Right lobe of liver (tissue), 6 donors: Measurements from ENCODE around the gene C18orf54. TPM values are rescaled to one million over a fixed set of nuclear protein-coding genes. Genes with fewer than 3 reads are reported as not detected.

Source experiments
- ATAC-seq, 4 donors: fragments of 200-7000 bp; cut with Tn5 transposase; one replicate each; pipeline ENCODE4 v1.9.1; 2020; ENCODE audit warnings: mild to moderate bottlenecking in 4 of 4, moderate library complexity in 4 of 4
- DNase-seq, 3 donors: peaks; one replicate each; pipeline ENCODE4 v3.0.0-alpha.2; 2020
- H3K27ac ChIP-seq, 3 donors: fragments of 200-600 bp; one replicate each; pipeline ENCODE4 v1.8.0; 2022
- H3K27me3 ChIP-seq, 2 donors: fragments of 200-600 bp; one replicate each; pipeline ENCODE4 v1.8.0; 2022
- H3K36me3 ChIP-seq, 4 donors: fragments of 200-600 bp; sonication (generic) in 1 of 4; one replicate each; pipeline versions ENCODE4 v1.5.1 to v1.8.0; 2017 to 2022; ENCODE audit warnings: control low read depth in 1 of 4
- H3K4me1 ChIP-seq, 4 donors: fragments of 200-600 bp; sonication (generic) in 1 of 4; one replicate each; pipeline versions ENCODE4 v1.5.1 to v1.8.0; 2017 to 2022; ENCODE audit warnings: control low read depth in 1 of 4
- H3K4me3 ChIP-seq, 3 donors: fragments of 200-600 bp; one replicate each; pipeline ENCODE4 v1.8.0; 2022
- H3K9me3 ChIP-seq, 4 donors: fragments of 200-600 bp; sonication (generic) in 1 of 4; one replicate each; pipeline versions ENCODE4 v1.5.1 to v1.8.0; 2017 to 2022; ENCODE audit warnings: control low read depth in 1 of 4
- POLR2A ChIP-seq: fragments of 450-650 bp; IDR thresholded peaks from one replicate; pipeline ENCODE4 v1.6.1; 2017; ENCODE audit warnings: antibody characterized with exemption, mild to moderate bottlenecking
- WGBS: methylation state at CpG from one replicate; pipeline ENCODE4 v1.1.6; 2018; ENCODE audit warnings: low coverage, low lambda C conversion rate; ENCODE audit not compliant: insufficient coverage; ENCODE audit errors: missing lambda C conversion rate; 5-methylcytosine and 5-hydroxymethylcytosine counted together
- intact Hi-C, 2 donors: fragments of 100-400 bp; cut with DNase I; formaldehyde crosslinking; loops; one replicate each; pipeline versions ENCODE4 v1.11.2 to v1.14.1; 2022
- total RNA-seq, 6 experiments: library from RNA; depleted of rRNA in 2 of 6; stranded (reverse); fragments of >200 nt in 2 of 6; fragmentation: NEBNext Ultra II Directional in 3 of 6; extraction: Animal tissue kit (Norgen Biotek cat#: 25700) in 3 of 6; gene quantifications; one replicate each; pipeline versions ENCODE4 v1.1.0 to v1.2.4, GENCODE V29; 2016 to 2023
- TF ChIP-seq, protein P1 (sequence below), 4 donors: fragments of 200-600 bp in 3 of 4; fragments of 450-650 bp in 1 of 4; IDR thresholded peaks; one replicate each; pipeline versions ENCODE4 v1.5.1 to v1.8.0; 2016 to 2022; ENCODE audit warnings: antibody characterized with exemption in 4 of 4, mild to moderate bottlenecking in 2 of 4
- donor health status: DM: no; HTN: yes; CAD: no.
- donor health status: DM: no; HTN: no; CAD: no.
- donor health status: DM: no; HTN: no; CAD: no.
- donor health status: DM: no; HTN: yes; CAD: no.
- donor health status: DM: no; HTN: yes; CAD: no.

Gene C18orf54
- total RNA-seq, 6 experiments from 2014 or later, result 0.12 to 0.55 (median 0.33) TPM

- ATAC-seq (peak in 3 of 4 donors; percentile 27 to 82 (median 40)), DNase-seq (no peak)
- Histone ChIP-seq H3K9me3 (no peaks in the 10 kb centered on the region), H3K36me3 (no peaks in the 10 kb centered on the region), H3K27ac (no peak overlapping the region), H3K4me3 (no peak overlapping the region), H3K27me3 (no peaks in the 10 kb centered on the region), H3K4me1 (no peaks in the 10 kb centered on the region)
- intact Hi-C loops, result loop anchor here in 1 of 2 donors (5.0 kb wide), 1 partner anchor 284 kb away; no protein-coding TSS in a partner anchor
- no peak for TF ChIP-seq POLR2A
- WGBS, result 36% methylated on average over 6 of the region's 6 CpGs
These were observed 30.8 kb downstream of the C18orf54 start for GRCh38 chr18:54388203-54389142.

GRCh38 chr18:54389143-54389505 is 31.4 kb downstream of the C18orf54 start:
- intact Hi-C loops, result loop anchor here in 1 of 2 donors (5.0 kb wide), 1 partner anchor 283 kb away; no protein-coding TSS in a partner anchor
- no peak overlapping the region for H3K4me3 ChIP-seq
- H3K27ac ChIP-seq, result no peak overlapping the region
- DNase-seq, result no peak
- TF ChIP-seq, protein P1, sequence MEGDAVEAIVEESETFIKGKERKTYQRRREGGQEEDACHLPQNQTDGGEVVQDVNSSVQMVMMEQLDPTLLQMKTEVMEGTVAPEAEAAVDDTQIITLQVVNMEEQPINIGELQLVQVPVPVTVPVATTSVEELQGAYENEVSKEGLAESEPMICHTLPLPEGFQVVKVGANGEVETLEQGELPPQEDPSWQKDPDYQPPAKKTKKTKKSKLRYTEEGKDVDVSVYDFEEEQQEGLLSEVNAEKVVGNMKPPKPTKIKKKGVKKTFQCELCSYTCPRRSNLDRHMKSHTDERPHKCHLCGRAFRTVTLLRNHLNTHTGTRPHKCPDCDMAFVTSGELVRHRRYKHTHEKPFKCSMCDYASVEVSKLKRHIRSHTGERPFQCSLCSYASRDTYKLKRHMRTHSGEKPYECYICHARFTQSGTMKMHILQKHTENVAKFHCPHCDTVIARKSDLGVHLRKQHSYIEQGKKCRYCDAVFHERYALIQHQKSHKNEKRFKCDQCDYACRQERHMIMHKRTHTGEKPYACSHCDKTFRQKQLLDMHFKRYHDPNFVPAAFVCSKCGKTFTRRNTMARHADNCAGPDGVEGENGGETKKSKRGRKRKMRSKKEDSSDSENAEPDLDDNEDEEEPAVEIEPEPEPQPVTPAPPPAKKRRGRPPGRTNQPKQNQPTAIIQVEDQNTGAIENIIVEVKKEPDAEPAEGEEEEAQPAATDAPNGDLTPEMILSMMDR (IDR thresholded peaks at IDR 0.05), result no peak
- TF ChIP-seq POLR2A, result no peak
- H3K9me3 ChIP-seq, result no peaks in the 10 kb centered on the region
- 14% methylated on average over 2 of the region's 2 CpGs for WGBS
- no peaks in the 10 kb centered on the region for H3K36me3 ChIP-seq
- no peaks in the 10 kb centered on the region for H3K4me1 ChIP-seq
- no peaks in the 10 kb centered on the region for H3K27me3 ChIP-seq
- ATAC-seq, result no peak

DNA sequence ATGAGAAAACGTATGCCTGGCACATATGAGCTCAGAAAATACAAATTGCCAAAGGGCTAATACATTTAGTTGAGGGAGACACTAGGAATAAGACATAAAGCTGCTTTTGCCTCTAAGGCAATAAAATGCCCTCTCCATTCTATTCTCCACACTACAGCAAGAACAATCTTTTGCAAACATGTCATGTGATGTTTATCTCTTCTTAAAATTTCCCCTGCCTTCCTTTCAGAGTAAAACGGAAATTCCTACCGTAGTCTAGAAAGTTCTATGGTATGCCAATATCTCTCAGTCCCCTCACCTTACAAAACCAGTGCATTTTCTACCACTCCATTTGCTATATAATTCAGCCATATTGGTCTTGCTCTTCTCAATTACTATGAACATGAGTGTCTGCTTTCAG is 33.1 kb downstream of the C18orf54 start:
- intact Hi-C loops, result no loop called here
- Histone ChIP-seq H3K36me3 (no peaks in the 10 kb centered on the region), H3K9me3 (no peaks in the 10 kb centered on the region), H3K4me3 (no peak overlapping the region), H3K4me1 (no peaks in the 10 kb centered on the region), H3K27ac (no peak overlapping the region), H3K27me3 (no peaks in the 10 kb centered on the region)
- DNase-seq (no peak), ATAC-seq (no peak)
- no peak for TF ChIP-seq POLR2A
- TF ChIP-seq, protein P1 (IDR thresholded peaks at IDR 0.05), result no peak
- WGBS, result 37% methylated on average over 3 of the region's 3 CpGs

DNA sequence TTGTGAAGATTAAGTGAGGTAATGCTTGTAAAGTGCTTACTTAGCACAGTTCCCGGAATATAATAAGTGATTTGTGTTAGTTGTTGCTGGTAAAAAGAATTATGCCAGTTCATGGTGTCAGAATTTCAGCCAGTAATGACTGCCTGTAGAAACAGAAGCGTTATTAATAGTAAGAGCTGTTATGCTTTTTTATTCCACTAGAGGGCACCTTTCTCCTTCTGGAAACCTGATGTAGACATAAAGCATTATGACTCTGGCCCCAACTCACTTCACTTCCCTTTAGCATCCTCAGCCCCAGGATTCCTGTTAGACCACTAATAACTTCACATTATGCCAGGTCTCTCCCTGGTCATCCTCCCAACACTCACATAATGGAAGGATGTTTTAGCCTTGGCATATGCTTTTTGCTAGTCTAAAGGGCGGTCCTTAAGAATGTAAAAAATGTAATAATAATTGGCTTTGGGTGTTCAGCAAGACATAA is 34.9 kb downstream of the C18orf54 start:
- DNase-seq (no peak), ATAC-seq (peak; percentile 78 to 89 (median 86))
- 30% methylated on average over 3 of the region's 3 CpGs for WGBS
- Histone ChIP-seq H3K27ac (no peak overlapping the region), H3K27me3 (no peaks in the 10 kb centered on the region), H3K4me1 (no peaks in the 10 kb centered on the region), H3K36me3 (no peaks in the 10 kb centered on the region), H3K9me3 (no peaks in the 10 kb centered on the region), H3K4me3 (no peak overlapping the region)
- TF ChIP-seq, protein P1 (IDR thresholded peaks at IDR 0.05), result peak; percentile 71 to 82 (median 76)
- no peak for TF ChIP-seq POLR2A
- intact Hi-C loops, result no loop called here
